IPS DF 19.7 (cell line): ENCODE measurements around the gene BAX.
"Not testable (repeated sequence)": the region's sequence is repeated elsewhere in the genome, so short reads cannot be mapped to it uniquely, and the experiment has no call there.

Experiments
- DNase-seq: peaks from one replicate; pipeline ENCODE4 v3.0.0-alpha.2; 2013; ENCODE audit warnings: low read depth, low spot score

Gene BAX

GRCh38 chr19:48954595-48955307 is at the start of gene BAX:
Gene BAX (plus strand): TSS chr19:48954875. CDS start chr19:48954929, 54 bp downstream.
- DNase-seq: no peak

GRCh38 chr19:48905664-48906063 is 49.0 kb upstream of the BAX start:
- no peak for DNase-seq

- DNase-seq: no peak
These were observed 48.4 kb upstream of the BAX start for GRCh38 chr19:48906324-48906723.

- no peak for DNase-seq
These were observed 47.0 kb upstream of the BAX start for GRCh38 chr19:48907671-48908070.

GRCh38 chr19:48909424-48910077 is 45.1 kb upstream of the BAX start:
- DNase-seq: not testable (repeated sequence)

- DNase-seq: no peak
These were observed 43.9 kb upstream of the BAX start for GRCh38 chr19:48910803-48911202.

- DNase-seq: no peak
These were observed 41.4 kb upstream of the BAX start for GRCh38 chr19:48913114-48913889.

- no peak for DNase-seq
These were observed 40.5 kb upstream of the BAX start for GRCh38 chr19:48914181-48914580.

- DNase-seq: no peak
These were observed 38.9 kb upstream of the BAX start for GRCh38 chr19:48915757-48916156.

GRCh38 chr19:48918071-48918470 is 36.6 kb upstream of the BAX start:
- no peak for DNase-seq

GRCh38 chr19:48918801-48919247 is 35.9 kb upstream of the BAX start:
- DNase-seq: no peak

GRCh38 chr19:48919271-48919670 is 35.4 kb upstream of the BAX start:
- not testable (repeated sequence) for DNase-seq

GRCh38 chr19:48920949-48921348 is 33.7 kb upstream of the BAX start:
- DNase-seq: no peak

GRCh38 chr19:48921721-48922500 is 32.8 kb upstream of the BAX start:
- no peak for DNase-seq

GRCh38 chr19:48922548-48923490 is 31.9 kb upstream of the BAX start:
- no peak for DNase-seq

- DNase-seq: no peak
These were observed 29.3 kb upstream of the BAX start for GRCh38 chr19:48925240-48925843.

GRCh38 chr19:48925890-48926289 is 28.8 kb upstream of the BAX start:
- DNase-seq: not testable (repeated sequence)

- DNase-seq: no peak
These were observed 27.8 kb upstream of the BAX start for GRCh38 chr19:48926909-48927308.

- DNase-seq: not testable (repeated sequence)
These were observed 27.0 kb upstream of the BAX start for GRCh38 chr19:48927692-48928091.
